Stimulated activated CD4-positive, alpha-beta T cell treated with anti-CD3 and anti-CD28 coated beads, Interleukin-12 subunit alpha, Interleukin-12 subunit beta, amount 100 ng/mL, for 24 hours (primary cell): ENCODE data around the gene IGF2BP1.
"Not testable (repeated sequence)": the region's sequence is repeated elsewhere in the genome, so short reads cannot be mapped to it uniquely, and the experiment has no call there.

Source experiments
- DNase-seq, 2 experiments: peaks; one replicate each; pipeline ENCODE4 v3.0.0-alpha.2; 2020; ENCODE audit warnings: low read depth in 2 of 2

IGF2BP1 gene

GRCh38 chr17:49100601-49101000, 103.4 kb downstream of the IGF2BP1 start:
- DNase-seq: no peak

- DNase-seq: no peak
Measured at GRCh38 chr17:49101054-49101534, 103.9 kb downstream of the IGF2BP1 start.

GRCh38 chr17:49103360-49103759, 106.2 kb downstream of the IGF2BP1 start:
- DNase-seq: not testable (repeated sequence)

- DNase-seq: no peak
Measured at GRCh38 chr17:49104511-49105074, 107.4 kb downstream of the IGF2BP1 start.
